H9 (cell line): ENCODE data around the gene DNAJC18. TPM values are rescaled to one million over a fixed set of nuclear protein-coding genes. Genes with fewer than 3 reads are reported as not detected.

Experiments used
- DNase-seq: peaks from one replicate; pipeline ENCODE4 v3.0.0-alpha.2; 2017
- H2AFZ ChIP-seq: one replicate; pipeline ENCODE4 v1.6.1; 2013; ENCODE audit warnings: mild to moderate bottlenecking, low read length, control low read depth, moderate library complexity
- H2AK5ac ChIP-seq: 2 replicates; pipeline ENCODE4 v1.6.1; 2013; ENCODE audit warnings: low read length, control low read depth, mixed read lengths; ENCODE audit not compliant: insufficient read length
- H2BK120ac ChIP-seq: one replicate; pipeline ENCODE4 v1.6.1; 2013; ENCODE audit warnings: low read depth, mild to moderate bottlenecking, low read length, control low read depth, inconsistent platforms; ENCODE audit not compliant: poor library complexity, severe bottlenecking
- H2BK12ac ChIP-seq: 2 replicates; pipeline ENCODE4 v1.6.1; 2013; ENCODE audit warnings: low read length, control low read depth, mixed read lengths, low read depth; ENCODE audit not compliant: insufficient read length
- H2BK15ac ChIP-seq: 2 replicates; pipeline ENCODE4 v1.6.1; 2013; ENCODE audit warnings: low read depth, low read length, control low read depth
- H2BK20ac ChIP-seq: one replicate; pipeline ENCODE4 v1.6.1; 2013; ENCODE audit warnings: low read depth, mild to moderate bottlenecking, low read length, control low read depth, inconsistent platforms; ENCODE audit not compliant: poor library complexity, severe bottlenecking
- H2BK5ac ChIP-seq: 2 replicates; pipeline ENCODE4 v1.6.1; 2013; ENCODE audit warnings: low read length, control low read depth, mixed read lengths; ENCODE audit not compliant: insufficient read length
- H3K14ac ChIP-seq: 2 replicates; pipeline ENCODE4 v1.6.1; 2013; ENCODE audit warnings: low read length, control low read depth; ENCODE audit not compliant: insufficient read depth
- H3K18ac ChIP-seq: 2 replicates; pipeline ENCODE4 v1.6.1; 2013; ENCODE audit warnings: low read depth, mild to moderate bottlenecking, mixed read lengths, low read length, control low read depth; ENCODE audit not compliant: insufficient read length
- H3K23ac ChIP-seq: 2 replicates; pipeline ENCODE4 v1.6.1; 2013; ENCODE audit warnings: low read length, control low read depth, mixed read lengths, low read depth; ENCODE audit not compliant: insufficient read length
- H3K23me2 ChIP-seq: 2 replicates; pipeline ENCODE4 v1.6.1; 2013; ENCODE audit warnings: low read depth, mild to moderate bottlenecking, mixed read lengths, low read length, control low read depth; ENCODE audit not compliant: insufficient read length, poor library complexity, severe bottlenecking
- H3K27ac ChIP-seq: 2 replicates; pipeline ENCODE4 v1.5.1; 2013; ENCODE audit warnings: low read length, control low read depth, mixed read lengths, low read depth; ENCODE audit not compliant: insufficient read length
- H3K27me3 ChIP-seq: 2 replicates; pipeline ENCODE4 v1.6.1; 2013; ENCODE audit warnings: low read length, control low read depth, inconsistent platforms; ENCODE audit not compliant: insufficient read depth
- H3K4ac ChIP-seq: 2 replicates; pipeline ENCODE4 v1.6.1; 2013; ENCODE audit warnings: low read depth, mild to moderate bottlenecking, control low read depth, inconsistent platforms, low read length, moderate library complexity
- H3K4me1 ChIP-seq: 2 replicates; pipeline ENCODE4 v1.6.1; 2013; ENCODE audit warnings: low read length, control low read depth, inconsistent platforms; ENCODE audit not compliant: insufficient read depth
- H3K4me2 ChIP-seq: 2 replicates; pipeline ENCODE4 v1.6.1; 2013; ENCODE audit warnings: low read length, control low read depth, mixed read lengths; ENCODE audit not compliant: insufficient read length, insufficient read depth
- H3K56ac ChIP-seq: 2 replicates; pipeline ENCODE4 v1.6.1; 2013; ENCODE audit warnings: low read depth, mild to moderate bottlenecking, mixed read lengths, low read length, control low read depth; ENCODE audit not compliant: insufficient read length
- H3K79me1 ChIP-seq: 2 replicates; pipeline ENCODE4 v1.6.1; 2013; ENCODE audit warnings: low read depth, mild to moderate bottlenecking, moderate library complexity, low read length, control low read depth, inconsistent platforms; ENCODE audit not compliant: insufficient read depth, poor library complexity, severe bottlenecking
- H3K79me2 ChIP-seq: 2 replicates; pipeline ENCODE4 v1.6.1; 2013; ENCODE audit warnings: low read length, control low read depth, inconsistent platforms; ENCODE audit not compliant: insufficient read depth
- H3K9ac ChIP-seq: 2 replicates; pipeline ENCODE4 v1.6.1; 2013; ENCODE audit warnings: low read length, control low read depth, mixed read lengths; ENCODE audit not compliant: insufficient read length; ENCODE audit errors: extremely low read depth
- H3K9me3 ChIP-seq: one replicate; pipeline ENCODE4 v1.6.1; 2013; ENCODE audit warnings: low read depth, low read length, inconsistent platforms; ENCODE audit not compliant: control insufficient read depth
- H3T11ph ChIP-seq: one replicate; pipeline ENCODE4 v1.6.1; 2013; ENCODE audit warnings: mild to moderate bottlenecking, low read length, control low read depth, inconsistent platforms
- H4K20me1 ChIP-seq: one replicate; pipeline ENCODE4 v1.6.1; 2013; ENCODE audit not compliant: control insufficient read depth, insufficient read length, insufficient read depth
- H4K5ac ChIP-seq: 2 replicates; pipeline ENCODE4 v1.6.1; 2013; ENCODE audit warnings: low read depth, mild to moderate bottlenecking, mixed read lengths, low read length, control low read depth; ENCODE audit not compliant: insufficient read length
- H4K8ac ChIP-seq: replicated peaks from 2 replicates; pipeline ENCODE4 v1.6.1; 2013; ENCODE audit warnings: low read length, control low read depth, mixed read lengths, low read depth; ENCODE audit not compliant: insufficient read length
- H4K91ac ChIP-seq: 2 replicates; pipeline ENCODE4 v1.6.1; 2013; ENCODE audit warnings: low read depth, mild to moderate bottlenecking, moderate library complexity, mixed read lengths, low read length, control low read depth; ENCODE audit not compliant: insufficient read length
- H3K27ac Mint-ChIP-seq, 3 experiments: 2 replicates in 2 of 3; 3 replicates in 1 of 3; pipeline ENCODE4 v1.8.0; 2020 to 2021; ENCODE audit warnings: mixed read lengths in 3 of 3, mild to moderate bottlenecking in 1 of 3, moderate library complexity in 1 of 3
- H3K27me3 Mint-ChIP-seq: 2 replicates; pipeline ENCODE4 v1.8.0; 2021; ENCODE audit warnings: low read depth, mild to moderate bottlenecking, moderate library complexity, mixed read lengths
- H3K36me3 Mint-ChIP-seq, 3 experiments: 2 replicates in 2 of 3; 3 replicates in 1 of 3; pipeline ENCODE4 v1.8.0; 2020 to 2021; ENCODE audit warnings: low read depth in 3 of 3, mixed read lengths in 3 of 3; ENCODE audit not compliant: insufficient read depth in 1 of 3
- H3K4me1 Mint-ChIP-seq, 2 experiments: 2 replicates each; pipeline ENCODE4 v1.8.0; 2020; ENCODE audit warnings: mixed read lengths in 2 of 2
- H3K4me3 Mint-ChIP-seq, 2 experiments: 2 replicates in 1 of 2; 3 replicates in 1 of 2; pipeline ENCODE4 v1.8.0; 2020 to 2021; ENCODE audit warnings: mild to moderate bottlenecking in 2 of 2, mixed read lengths in 2 of 2, moderate library complexity in 1 of 2
- H3K9me3 Mint-ChIP-seq, 2 experiments: 2 replicates in 1 of 2; 3 replicates in 1 of 2; pipeline ENCODE4 v1.8.0; 2020; ENCODE audit warnings: mild to moderate bottlenecking in 2 of 2, mixed read lengths in 2 of 2, moderate library complexity in 1 of 2
- CTCF ChIP-seq: fragments of 200-600 bp; sonication (generic); conservative IDR thresholded peaks from 3 replicates; pipeline ENCODE4 v1.8.0; 2021; ENCODE audit warnings: antibody characterized with exemption, mild to moderate bottlenecking
- WGBS: extraction: QIAGEN DNeasy Blood & Tissue Kit; methylation state at CpG from one replicate; pipeline ENCODE4 v1.1.7; 2013; ENCODE audit warnings: missing lambda C conversion rate, low lambda C conversion rate, mixed read lengths; ENCODE audit not compliant: insufficient read length; ENCODE audit errors: extremely low coverage; 5-methylcytosine and 5-hydroxymethylcytosine counted together
- total RNA-seq: library from RNA; stranded (reverse); gene quantifications from 2 replicates; pipeline ENCODE4 v1.2.1, GENCODE V29; 2021

The DNAJC18 gene
- total RNA-seq, 1 experiment from 2014 or later, result 26.5 TPM

GRCh38 chr5:139404484-139404840, 34.9 kb downstream of the DNAJC18 start:
- Histone ChIP-seq H2BK20ac (no peak overlapping the region), H3K27ac (no peak overlapping the region), H4K8ac (no peak overlapping the region), H3K4me1 (peaks cover 2% of the 10 kb centered on the region; the same call in 1 of the 2 replicates), H3K79me1 (no peaks in the 10 kb centered on the region), H3K4me2 (peak overlapping the region; percentile 74), H3K56ac (no peak overlapping the region), H3K18ac (no peak overlapping the region), H3K23ac (no peak overlapping the region), H2BK5ac (no peak overlapping the region), H3K14ac (no peak overlapping the region), H2BK12ac (no peak overlapping the region), H2AFZ (peak overlapping the region; percentile 51), H3K79me2 (no peaks in the 10 kb centered on the region), H3K4ac (no peak overlapping the region), H3K27me3 (no peaks in the 10 kb centered on the region), H2AK5ac (no peak overlapping the region), H4K5ac (no peak overlapping the region), H3K9me3 (no peaks in the 10 kb centered on the region), H3K9ac (peak overlapping the region; percentile 5), H4K91ac (no peak overlapping the region), H2BK15ac (no peak overlapping the region), H4K20me1 (no peaks in the 10 kb centered on the region), H2BK120ac (no peak overlapping the region), H3T11ph (no peak overlapping the region), H3K23me2 (no peaks in the 10 kb centered on the region)
- H3K36me3 Mint-ChIP-seq, result peaks cover under 1 to 16% (median 12%) of the 10 kb centered on the region in 3 experiments; a peak in 6 of 7 replicates
- H3K9me3 Mint-ChIP-seq, result no peaks in the 10 kb centered on the region
- peaks cover 16 to 20% of the 10 kb centered on the region in 2 experiments for H3K4me1 Mint-ChIP-seq
- no peak for TF ChIP-seq CTCF
- WGBS, result no CpG with 5 or more reads among the region's 5 CpGs
- H3K27me3 Mint-ChIP-seq, result peaks cover 2% of the 10 kb centered on the region; the same call in 1 of the 2 replicates
- H3K27ac Mint-ChIP-seq, result peak overlapping the region; percentile 32 to 92 (median 48); a peak in 6 of 7 replicates
- H3K4me3 Mint-ChIP-seq, result peak overlapping the region; percentile 91 to 94
- DNase-seq, result no peak
